HepG2 (cell line): Measurements from ENCODE around the gene ELP5. TPM values are rescaled to one million over a fixed set of nuclear protein-coding genes. Genes with fewer than 3 reads are reported as not detected.

Experiments used
- ATF6 ChIP-seq: sonication (generic); formaldehyde crosslinking; conservative IDR thresholded peaks from 2 replicates; pipeline ENCODE4 v1.4.0; 2020; ENCODE audit warnings: missing genetic modification reagents
- GFI1 ChIP-seq: sonication (generic); formaldehyde crosslinking; IDR thresholded peaks from 2 replicates; pipeline ENCODE4 v1.5.0; 2020; ENCODE audit warnings: missing genetic modification reagents, mild to moderate bottlenecking, borderline replicate concordance
- GPBP1L1 ChIP-seq: sonication (generic); formaldehyde crosslinking; IDR thresholded peaks from 2 replicates; pipeline ENCODE4 v1.5.0; 2020; ENCODE audit warnings: mild to moderate bottlenecking, missing genetic modification reagents
- KLF12 ChIP-seq: sonication (generic); formaldehyde crosslinking; IDR thresholded peaks from 2 replicates; pipeline ENCODE4 v1.4.0; 2020; ENCODE audit warnings: missing genetic modification reagents, borderline replicate concordance
- MAFK ChIP-seq, 2 experiments: IDR thresholded peaks in 1 of 2; conservative IDR thresholded peaks in 1 of 2; 2 replicates each; pipeline ENCODE4 v1.6.1; 2011; ENCODE audit warnings: improper control_type of control experiment in 2 of 2, low read length in 2 of 2
- RXRA ChIP-seq: sonication (generic); formaldehyde crosslinking; IDR thresholded peaks from 2 replicates; pipeline ENCODE4 v1.5.1; 2020; ENCODE audit warnings: missing genetic modification reagents
- SMARCE1 ChIP-seq: fragments of 450-650 bp; IDR thresholded peaks from 2 replicates; pipeline ENCODE4 v1.6.1; 2017; ENCODE audit warnings: borderline replicate concordance
- ZBTB20 ChIP-seq: sonication (generic); formaldehyde crosslinking; IDR thresholded peaks from 2 replicates; pipeline ENCODE4 v1.8.1; 2023; ENCODE audit warnings: missing genetic modification reagents, low read depth, mild to moderate bottlenecking, borderline replicate concordance
- ZNF251 ChIP-seq: sonication (generic); formaldehyde crosslinking; IDR thresholded peaks from 2 replicates; pipeline ENCODE4 v1.9.0; 2021; ENCODE audit warnings: mild to moderate bottlenecking, missing genetic modification reagents
- ZNF382 ChIP-seq: sonication (generic); formaldehyde crosslinking; IDR thresholded peaks from 2 replicates; pipeline ENCODE4 v1.5.0; 2020; ENCODE audit warnings: missing genetic modification reagents, mild to moderate bottlenecking, borderline replicate concordance
- ZNF441 ChIP-seq: sonication (generic); formaldehyde crosslinking; IDR thresholded peaks from 2 replicates; pipeline ENCODE4 v1.7.0; 2021; ENCODE audit warnings: missing genetic modification reagents, borderline replicate concordance
- ZNF446 ChIP-seq: sonication (generic); formaldehyde crosslinking; IDR thresholded peaks from 2 replicates; pipeline ENCODE4 v1.5.0; 2020; ENCODE audit warnings: mild to moderate bottlenecking, missing genetic modification reagents
- ZNF639 ChIP-seq: conservative IDR thresholded peaks from 2 replicates; pipeline ENCODE4 v1.6.1; 2018; ENCODE audit warnings: missing genetic modification reagents
- ZNF780A ChIP-seq: sonication (generic); formaldehyde crosslinking; IDR thresholded peaks from 2 replicates; pipeline ENCODE4 v1.8.0; 2022; ENCODE audit warnings: mild to moderate bottlenecking, missing genetic modification reagents, moderate library complexity
- polyA plus RNA-seq, 8 experiments: library from polyadenylated mRNA; depleted of rRNA in 3 of 8; stranded (reverse) in 7 of 8; unstranded in 1 of 8; fragments of >200 nt; fragmentation: Illumina TruSeq in 4 of 8; extraction: Trizol in 4 of 8; gene quantifications; 2 replicates each; pipeline versions ENCODE4 v1.2.1 to v1.2.3, GENCODE V29; 2011 to 2016; ENCODE audit warnings: low read depth in 4 of 8, missing spikeins in 1 of 8, mixed read lengths in 1 of 8; ENCODE audit not compliant: insufficient read depth in 1 of 8
- total RNA-seq, 5 experiments: library from RNA; depleted of rRNA; stranded (reverse); fragments of >200 nt; fragmentation: Illumina TruSeq; extraction: Trizol; gene quantifications; 2 replicates each; pipeline ENCODE4 v1.2.3, GENCODE V29; 2016; ENCODE audit warnings: low read depth in 1 of 5
- TF ChIP-seq, protein P1 (sequence below): sonication (generic); formaldehyde crosslinking; IDR thresholded peaks from 2 replicates; pipeline ENCODE4 v1.4.0; 2020; ENCODE audit warnings: missing genetic modification reagents
- TF ChIP-seq, protein P2 (sequence below): sonication (generic); formaldehyde crosslinking; IDR thresholded peaks from 2 replicates; pipeline ENCODE4 v1.4.0; 2020; ENCODE audit warnings: missing genetic modification reagents
- TF ChIP-seq, protein P3 (sequence below): sonication (generic); formaldehyde crosslinking; IDR thresholded peaks from 2 replicates; pipeline ENCODE4 v1.4.0; 2020; ENCODE audit warnings: missing genetic modification reagents

The ELP5 gene
- total and polyA plus RNA-seq, 2 of the 13 experiments (the other 11 are each of a cell fraction or from before 2014, with no cell fraction given): 67.6 to 69.8 TPM

DNA sequence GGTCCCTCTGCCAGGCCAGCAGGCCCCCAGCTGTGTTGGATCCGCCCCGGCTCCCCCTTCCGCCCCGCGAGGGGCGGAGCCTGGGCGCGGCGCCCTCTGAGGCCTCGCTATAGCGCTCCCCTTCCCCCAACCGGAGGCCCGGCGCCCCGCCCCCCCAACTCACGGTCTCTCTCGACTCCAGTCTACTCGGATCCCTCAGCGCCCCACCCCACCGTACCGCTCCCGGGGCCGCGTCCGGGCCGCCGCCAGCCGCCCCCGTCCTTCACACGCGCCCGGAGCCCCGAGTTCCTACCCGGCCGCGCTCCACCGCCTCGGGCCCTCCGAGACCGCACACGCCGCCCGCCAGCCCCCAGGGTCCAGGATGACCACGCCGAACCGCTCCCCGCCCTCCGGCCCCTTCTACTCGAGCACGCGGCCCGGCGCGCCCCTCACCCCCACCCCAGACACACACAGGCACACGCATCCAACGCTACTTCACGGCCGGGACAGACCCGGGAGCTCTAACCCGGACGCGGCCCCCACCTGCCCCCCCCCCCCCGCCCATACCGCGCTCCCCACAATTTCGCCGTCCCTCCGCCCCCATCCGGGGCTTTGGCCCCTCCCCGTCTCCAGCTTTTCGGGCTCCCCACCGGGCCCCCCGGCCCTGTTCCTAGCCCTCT, 14.1 kb upstream of the ELP5 start (continued):
- TF ChIP-seq, protein P1, sequence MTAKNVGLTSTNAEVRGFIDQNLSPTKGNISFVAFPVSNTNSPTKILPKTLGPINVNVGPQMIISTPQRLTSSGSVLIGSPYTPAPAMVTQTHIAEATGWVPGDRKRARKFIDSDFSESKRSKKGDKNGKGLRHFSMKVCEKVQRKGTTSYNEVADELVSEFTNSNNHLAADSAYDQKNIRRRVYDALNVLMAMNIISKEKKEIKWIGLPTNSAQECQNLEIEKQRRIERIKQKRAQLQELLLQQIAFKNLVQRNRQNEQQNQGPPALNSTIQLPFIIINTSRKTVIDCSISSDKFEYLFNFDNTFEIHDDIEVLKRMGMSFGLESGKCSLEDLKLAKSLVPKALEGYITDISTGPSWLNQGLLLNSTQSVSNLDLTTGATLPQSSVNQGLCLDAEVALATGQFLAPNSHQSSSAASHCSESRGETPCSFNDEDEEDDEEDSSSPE (CRISPR knock-in tag): no peak
- TF ChIP-seq, protein P2, sequence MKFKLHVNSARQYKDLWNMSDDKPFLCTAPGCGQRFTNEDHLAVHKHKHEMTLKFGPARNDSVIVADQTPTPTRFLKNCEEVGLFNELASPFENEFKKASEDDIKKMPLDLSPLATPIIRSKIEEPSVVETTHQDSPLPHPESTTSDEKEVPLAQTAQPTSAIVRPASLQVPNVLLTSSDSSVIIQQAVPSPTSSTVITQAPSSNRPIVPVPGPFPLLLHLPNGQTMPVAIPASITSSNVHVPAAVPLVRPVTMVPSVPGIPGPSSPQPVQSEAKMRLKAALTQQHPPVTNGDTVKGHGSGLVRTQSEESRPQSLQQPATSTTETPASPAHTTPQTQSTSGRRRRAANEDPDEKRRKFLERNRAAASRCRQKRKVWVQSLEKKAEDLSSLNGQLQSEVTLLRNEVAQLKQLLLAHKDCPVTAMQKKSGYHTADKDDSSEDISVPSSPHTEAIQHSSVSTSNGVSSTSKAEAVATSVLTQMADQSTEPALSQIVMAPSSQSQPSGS (CRISPR knock-in tag): no peak
- no peak for TF ChIP-seq RXRA (CRISPR knock-in tag)
- no peak for TF ChIP-seq GPBP1L1 (CRISPR knock-in tag)
- no peak for TF ChIP-seq ZNF382 (CRISPR knock-in tag)
- no peak for TF ChIP-seq ZNF446 (CRISPR knock-in tag)
- TF ChIP-seq ZBTB20: no peak
- TF ChIP-seq ZNF251 (CRISPR knock-in tag): no peak
- TF ChIP-seq, protein P3, sequence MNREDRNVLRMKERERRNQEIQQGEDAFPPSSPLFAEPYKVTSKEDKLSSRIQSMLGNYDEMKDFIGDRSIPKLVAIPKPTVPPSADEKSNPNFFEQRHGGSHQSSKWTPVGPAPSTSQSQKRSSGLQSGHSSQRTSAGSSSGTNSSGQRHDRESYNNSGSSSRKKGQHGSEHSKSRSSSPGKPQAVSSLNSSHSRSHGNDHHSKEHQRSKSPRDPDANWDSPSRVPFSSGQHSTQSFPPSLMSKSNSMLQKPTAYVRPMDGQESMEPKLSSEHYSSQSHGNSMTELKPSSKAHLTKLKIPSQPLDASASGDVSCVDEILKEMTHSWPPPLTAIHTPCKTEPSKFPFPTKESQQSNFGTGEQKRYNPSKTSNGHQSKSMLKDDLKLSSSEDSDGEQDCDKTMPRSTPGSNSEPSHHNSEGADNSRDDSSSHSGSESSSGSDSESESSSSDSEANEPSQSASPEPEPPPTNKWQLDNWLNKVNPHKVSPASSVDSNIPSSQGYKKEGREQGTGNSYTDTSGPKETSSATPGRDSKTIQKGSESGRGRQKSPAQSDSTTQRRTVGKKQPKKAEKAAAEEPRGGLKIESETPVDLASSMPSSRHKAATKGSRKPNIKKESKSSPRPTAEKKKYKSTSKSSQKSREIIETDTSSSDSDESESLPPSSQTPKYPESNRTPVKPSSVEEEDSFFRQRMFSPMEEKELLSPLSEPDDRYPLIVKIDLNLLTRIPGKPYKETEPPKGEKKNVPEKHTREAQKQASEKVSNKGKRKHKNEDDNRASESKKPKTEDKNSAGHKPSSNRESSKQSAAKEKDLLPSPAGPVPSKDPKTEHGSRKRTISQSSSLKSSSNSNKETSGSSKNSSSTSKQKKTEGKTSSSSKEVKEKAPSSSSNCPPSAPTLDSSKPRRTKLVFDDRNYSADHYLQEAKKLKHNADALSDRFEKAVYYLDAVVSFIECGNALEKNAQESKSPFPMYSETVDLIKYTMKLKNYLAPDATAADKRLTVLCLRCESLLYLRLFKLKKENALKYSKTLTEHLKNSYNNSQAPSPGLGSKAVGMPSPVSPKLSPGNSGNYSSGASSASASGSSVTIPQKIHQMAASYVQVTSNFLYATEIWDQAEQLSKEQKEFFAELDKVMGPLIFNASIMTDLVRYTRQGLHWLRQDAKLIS: no peak
- TF ChIP-seq KLF12: 0 out of 2 replicates have a peak, but pooled peaks have one; percentile 36
- TF ChIP-seq ZNF780A (CRISPR knock-in tag): no peak
- peak; percentile 47; the same call in 1 of the 2 replicates for TF ChIP-seq GFI1 (CRISPR knock-in tag)
- TF ChIP-seq SMARCE1: no peak
- TF ChIP-seq ATF6 (CRISPR knock-in tag): no peak
- TF ChIP-seq ZNF639 (CRISPR knock-in tag): peak; percentile 79
- TF ChIP-seq MAFK (conservative IDR thresholded peaks at IDR 0.05 in 1 of 2, IDR thresholded peaks at IDR 0.05 in 1 of 2; ENCODE audit: low read length in 2 of 2): no peak
- no peak; the same call in 1 of the 2 replicates for TF ChIP-seq ZNF441
